ENCODE results near the gene ANKEF1.

- TF ChIP-seq CTCF (IDR thresholded peaks at IDR 0.05; ENCODE audit: low read length) (no peak), EZH2 (IDR thresholded peaks at IDR 0.05; ENCODE audit: borderline replicate concordance, low read length) (no peak)
These were observed 28.2 kb upstream of the ANKEF1 start for GRCh38 chr20:10006447-10007090.

All from OCI-LY1 (cell line).